T-helper 1 cell (primary cell): Measurements from ENCODE around the gene IYD.
"Not testable (repeated sequence)": the region's sequence is repeated elsewhere in the genome, so short reads cannot be mapped to it uniquely, and the experiment has no call there.

Experiments used
- DNase-seq, 5 donors: peaks; one replicate each; pipeline ENCODE4 v3.0.0-alpha.2; 2012 to 2020

IYD gene

DNA sequence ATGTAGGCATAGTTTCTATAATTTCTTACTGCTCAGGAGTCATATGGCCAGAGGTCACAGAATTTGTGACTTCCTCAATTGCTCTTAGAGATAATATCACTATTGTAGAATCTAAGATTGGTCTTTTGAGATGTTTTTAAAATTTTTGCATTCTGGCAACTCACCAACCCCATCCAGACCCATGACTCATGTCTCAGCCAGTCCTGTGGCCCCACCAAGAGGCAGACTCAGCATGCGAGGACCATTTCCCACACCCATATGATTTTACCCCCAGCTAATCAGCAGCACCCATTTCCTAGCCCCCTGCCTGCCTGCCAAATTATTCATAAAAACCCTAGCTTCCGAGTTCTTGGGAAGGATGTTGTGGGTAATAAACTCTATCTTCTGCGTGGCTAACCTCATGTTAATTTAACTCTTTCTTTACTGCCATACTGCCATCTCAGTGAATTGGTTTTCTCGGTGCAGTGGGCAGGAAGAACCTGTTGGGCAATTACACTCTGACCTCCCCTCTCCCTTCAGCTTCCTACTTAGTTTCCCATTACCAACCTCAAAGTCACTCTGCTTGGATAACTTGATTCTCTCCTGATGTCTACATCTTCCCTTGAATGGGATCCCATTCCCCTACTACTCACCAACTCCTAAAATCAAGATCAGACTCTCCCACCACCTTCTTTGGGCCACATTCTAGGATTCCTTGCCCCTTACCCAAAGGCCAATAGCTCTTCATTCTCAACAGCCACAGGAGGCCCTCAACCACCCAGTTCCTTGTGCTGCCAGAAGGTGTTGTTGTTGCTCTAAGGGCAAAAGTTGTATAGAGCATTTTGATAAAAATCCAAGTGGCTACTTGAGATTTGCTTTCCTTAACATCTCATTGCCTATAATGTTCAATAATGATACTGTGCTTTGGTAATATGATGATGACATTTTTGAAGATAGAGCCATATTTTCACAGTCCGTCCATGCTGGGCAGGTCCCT is 16.2 kb upstream of the IYD start:
- no peak for DNase-seq

DNA sequence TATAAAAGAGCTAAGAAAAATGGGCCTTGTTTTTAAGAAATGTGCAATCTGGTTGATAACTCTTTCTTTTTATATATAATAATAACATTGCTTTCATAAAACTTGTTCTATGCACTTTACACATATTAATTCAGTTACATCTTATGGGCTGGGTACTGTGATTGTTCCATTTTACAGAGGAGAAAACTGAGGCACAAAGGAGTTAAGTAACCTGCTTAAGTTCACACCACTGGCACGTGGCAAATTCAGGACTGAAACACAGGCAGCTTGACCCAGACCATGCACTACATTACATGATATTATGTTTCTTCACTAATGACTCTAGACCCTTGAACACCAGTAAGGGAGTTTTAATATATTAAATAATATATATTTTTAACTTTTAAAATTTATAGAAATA is 15.4 kb upstream of the IYD start:
- DNase-seq = no peak

DNA sequence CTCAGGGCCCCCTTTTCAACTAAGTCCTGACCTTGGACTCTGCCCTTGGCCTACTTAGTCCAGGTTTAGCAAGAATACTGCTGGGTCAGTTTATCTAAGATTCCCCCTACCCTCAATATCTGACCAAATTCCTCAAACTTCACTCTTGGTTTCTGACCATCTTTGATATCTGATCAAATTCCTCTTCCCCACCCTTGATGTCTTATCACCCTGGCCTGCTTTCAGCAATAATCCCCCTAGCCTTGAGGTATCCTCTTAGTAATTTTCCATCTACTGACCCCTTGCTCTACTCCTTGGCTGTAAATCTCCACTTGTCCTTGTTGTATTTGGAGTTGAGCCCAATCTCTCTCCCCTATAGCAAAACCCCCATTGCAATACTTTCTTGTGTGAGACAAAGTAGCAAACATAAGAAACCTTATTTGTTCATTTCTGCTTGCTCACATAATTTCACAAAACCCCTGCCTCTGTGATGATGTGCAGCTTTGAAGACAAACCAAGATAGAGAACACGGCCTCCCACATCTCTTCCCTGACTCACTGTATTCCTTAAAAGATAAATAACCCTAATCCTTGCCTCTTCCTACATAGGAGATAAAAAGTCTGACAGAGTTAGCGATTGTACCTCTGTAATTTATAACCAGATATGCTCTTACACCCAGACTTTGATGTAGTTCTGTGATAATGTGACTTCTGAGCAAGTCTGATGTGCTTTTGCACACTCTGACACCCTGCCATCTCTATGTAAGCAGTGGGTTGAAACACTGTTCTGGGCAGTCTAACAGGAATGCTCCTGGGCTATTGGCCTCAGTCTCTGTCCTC is 13.8 kb upstream of the IYD start:
- DNase-seq = no peak

DNA sequence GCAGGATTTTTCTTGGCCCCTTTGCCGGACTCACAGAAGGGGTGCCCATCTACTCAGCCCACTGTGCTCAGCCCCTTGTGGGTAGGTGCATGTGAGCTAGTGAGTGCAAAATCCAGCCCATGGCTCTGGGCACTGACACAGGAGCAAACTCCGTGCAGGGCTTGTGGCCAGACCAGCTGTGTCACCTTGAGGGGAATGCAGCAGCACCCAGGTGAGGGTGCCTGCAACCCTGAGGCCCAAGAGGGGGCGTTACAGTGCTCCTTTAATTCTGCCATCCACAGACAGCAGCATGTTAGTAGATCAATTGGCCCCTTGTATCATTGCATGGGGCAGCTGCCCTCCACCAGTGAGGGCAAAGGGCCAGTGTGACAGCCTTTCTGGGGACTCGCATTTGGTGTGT is 12.9 kb upstream of the IYD start:
- DNase-seq = no peak

DNA sequence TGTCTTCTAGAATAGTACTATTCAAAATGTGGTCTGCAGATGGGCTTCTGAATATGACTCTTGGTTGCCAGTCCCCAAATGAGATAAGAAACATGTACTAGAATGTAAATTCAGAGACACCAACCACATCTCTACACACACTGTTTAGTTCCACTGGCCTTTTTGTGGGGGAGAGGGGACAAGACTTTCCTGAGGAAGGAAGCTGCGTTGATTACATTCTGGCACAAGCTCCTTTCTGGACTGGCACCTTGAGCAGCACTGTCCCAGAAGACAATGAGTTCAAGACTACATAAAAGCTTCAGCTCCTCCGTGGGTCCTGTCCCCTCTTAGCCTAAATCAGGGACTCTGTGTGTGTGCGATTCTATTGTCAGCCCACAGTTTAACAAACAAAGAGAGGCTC is 6.9 kb upstream of the IYD start:
- DNase-seq = no peak

DNA sequence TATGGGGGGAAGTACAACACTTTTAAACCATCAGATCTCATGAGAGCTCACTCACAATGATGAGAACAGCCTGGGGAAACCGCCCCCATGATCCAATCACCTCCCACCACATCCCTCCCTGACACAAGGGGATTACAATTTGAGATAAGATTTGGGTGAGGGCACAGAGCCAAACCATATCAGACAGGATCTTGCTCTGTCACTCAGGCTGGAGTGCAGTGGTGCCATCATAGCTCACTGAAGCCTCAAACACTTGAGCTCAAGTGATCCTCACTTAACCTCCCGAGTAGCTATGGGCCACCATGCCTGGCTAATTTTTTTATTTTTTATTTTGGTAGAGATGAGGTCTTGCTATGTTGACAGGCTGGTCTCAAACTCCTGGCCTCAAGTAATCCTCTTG is 5.1 kb upstream of the IYD start:
- DNase-seq = no peak

DNA sequence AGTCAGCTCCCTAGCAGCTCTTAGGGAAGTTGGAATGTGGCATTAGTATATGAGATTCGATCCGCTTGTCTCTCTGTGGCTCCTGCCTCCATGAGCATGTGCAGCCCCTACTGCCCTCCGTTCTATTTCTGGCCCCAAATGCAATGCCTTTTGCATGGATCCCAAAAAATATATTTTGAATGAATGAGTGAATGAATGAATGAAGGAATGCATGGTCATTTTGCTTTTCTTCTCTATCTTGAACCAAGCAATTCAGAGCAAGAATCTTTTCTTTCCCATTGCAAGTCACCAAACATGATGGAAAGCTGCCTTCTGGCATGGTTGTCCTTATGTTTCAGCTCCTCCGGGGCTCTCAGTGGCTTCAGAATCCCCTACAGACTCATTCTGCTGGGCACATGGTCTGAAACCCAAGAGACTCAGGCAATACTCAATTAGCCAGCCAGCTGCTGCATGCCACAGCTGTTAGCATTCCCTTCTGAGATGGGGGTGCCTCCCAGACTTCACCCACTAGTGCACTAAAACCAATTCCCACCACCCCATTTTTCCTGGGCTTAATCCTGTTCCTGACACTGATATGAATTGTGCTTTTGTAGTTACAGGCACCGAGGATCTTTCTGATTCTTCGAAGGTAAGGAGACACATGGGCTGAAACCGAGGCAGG is 2.6 kb upstream of the IYD start:
- no peak for DNase-seq

DNA sequence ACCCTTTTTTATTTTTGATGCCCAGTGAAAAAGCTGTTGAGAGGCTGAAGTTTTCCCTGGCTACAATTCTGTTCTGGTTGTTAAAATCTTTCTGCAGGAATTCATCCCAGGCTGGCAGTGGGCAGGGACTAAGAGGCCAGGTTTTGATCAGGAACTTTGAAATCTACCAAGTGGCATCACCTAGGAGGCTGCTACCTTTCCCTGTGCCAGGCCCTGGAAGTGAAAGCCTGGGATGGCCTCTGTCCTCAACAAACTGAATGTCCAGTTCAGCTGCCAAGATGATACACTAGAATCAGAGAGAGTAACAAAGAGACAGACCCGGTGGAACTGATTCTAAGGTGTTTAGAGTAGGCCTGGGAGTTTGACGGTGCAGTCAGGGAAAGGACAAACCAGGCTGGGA is 596 bp downstream of the IYD start:
- no peak for DNase-seq

DNA sequence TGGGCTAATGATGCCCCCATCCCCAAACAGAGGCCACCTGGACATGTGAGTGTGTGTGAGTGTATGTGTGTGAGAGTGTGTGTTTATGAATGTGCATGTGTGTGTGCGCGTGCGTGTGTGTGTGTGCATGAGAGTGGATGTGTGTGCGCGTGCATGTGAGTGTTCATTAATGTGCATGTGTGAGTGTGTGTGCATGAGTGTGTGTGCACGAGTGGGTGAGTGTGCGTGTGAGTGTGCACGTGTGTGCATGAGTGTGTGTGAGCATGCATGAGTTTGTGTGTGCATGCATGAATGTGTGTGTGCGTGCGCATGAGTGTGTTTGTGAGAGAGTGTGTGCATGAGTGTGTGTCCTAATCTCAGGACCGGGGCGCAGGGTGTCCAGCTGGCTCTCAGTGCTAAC is 1.3 kb downstream of the IYD start:
- DNase-seq = no peak

DNA sequence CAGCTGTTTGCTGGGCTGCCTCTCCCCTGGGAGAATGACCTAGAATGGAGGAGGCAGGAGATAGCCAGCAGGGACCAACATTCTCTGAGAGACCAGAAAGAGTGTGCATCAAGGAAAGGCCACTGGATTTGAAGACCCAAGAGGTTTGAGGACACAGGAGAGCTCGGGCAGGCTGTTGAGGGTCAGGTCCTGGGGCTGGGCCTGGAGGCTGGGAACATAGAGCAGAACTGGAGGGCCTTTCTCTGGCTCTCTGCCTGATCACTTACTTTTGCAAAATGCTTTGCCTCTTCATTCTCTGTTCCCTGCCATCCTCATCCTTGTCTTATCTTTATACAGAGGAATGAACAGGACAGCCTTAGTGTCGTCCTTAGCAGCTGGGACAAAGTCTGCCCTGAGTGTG is 2.5 kb downstream of the IYD start:
- DNase-seq = no peak

DNA sequence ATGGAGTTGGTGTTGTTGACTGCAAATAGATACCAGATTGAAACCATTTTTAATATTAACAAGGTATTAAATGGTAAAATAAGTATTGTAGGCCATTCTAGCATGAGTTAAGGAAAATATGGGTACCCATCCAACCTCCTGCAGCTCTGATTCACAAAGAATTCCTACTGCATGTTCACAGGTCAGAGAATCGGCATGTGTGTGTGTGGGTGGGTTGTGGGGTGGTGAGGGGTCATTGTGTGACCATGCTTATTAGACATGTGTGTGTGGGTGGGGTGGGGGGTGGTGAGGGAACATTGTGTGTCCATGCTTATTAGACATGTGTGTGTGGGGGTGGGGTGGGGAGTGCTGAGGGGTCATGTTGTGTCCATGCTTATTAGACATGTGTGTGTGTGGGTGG is 3.2 kb downstream of the IYD start:
- no peak for DNase-seq

DNA sequence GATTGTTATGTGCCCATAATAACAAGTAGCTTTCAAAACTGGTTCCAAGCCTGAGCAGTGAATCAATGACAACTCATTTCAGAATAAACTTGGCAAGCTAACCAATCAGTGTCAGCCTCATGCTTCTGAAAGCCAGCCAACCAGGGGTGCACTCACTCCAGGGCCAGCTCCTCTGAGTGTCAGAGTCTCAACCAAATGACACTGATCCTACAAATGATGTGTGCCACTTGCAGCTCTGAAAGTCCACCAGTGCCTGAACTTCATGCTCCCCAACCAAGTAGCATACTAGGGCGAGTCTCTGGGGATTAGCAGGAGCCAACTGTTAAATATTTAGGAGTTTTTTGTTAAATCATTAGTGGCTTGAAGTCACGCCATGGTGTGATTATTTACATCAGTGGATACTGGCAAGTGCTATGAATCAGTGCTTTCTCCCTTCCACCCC is 4.5 kb downstream of the IYD start:
- DNase-seq = no peak

DNA sequence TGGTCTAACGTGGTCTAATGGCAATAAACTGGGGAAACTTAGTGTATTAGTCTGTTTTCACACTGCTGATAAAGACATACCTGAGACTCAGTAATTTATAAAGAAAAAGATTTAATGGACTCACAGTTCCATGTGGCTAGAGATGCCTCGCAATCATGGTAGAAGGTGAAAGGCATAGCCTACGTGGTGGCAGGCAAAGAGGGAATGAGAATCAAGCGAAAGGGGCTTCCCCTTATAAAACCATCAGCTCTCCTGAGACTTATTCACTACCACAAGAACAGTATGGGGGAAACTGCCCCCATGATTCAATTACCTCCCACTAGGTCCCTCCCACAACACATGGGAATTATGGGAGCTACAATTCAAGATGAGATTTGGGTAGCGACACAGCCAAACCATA is 5.5 kb downstream of the IYD start:
- DNase-seq = not testable (repeated sequence)

DNA sequence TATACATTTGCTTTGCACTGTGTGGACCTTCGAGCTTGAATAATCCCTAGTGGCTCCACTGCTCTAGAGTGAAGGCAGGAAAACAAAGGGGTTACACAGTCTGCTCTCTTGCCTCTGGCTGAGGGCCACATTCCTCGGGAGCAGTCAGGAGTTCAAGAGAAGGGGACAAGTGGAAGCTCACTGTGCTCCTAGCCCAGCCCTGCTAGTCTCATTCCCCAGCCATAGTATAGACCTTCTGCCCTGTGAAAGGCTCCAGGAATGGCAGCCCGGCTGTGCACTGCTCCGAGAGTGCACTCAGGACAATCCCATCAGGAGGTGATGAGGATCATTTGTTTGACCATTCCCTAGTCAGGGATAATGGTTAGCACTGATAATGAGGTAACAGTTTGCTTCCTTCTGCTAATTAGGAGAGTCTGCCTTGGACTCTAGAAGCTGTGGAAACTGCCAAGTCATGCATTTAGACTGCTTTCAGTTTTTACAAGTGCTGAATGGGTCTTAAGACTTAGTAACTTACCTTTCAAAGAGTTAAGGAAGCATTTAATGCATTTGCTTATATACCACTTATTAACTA is 8.5 kb downstream of the IYD start:
- DNase-seq = no peak

DNA sequence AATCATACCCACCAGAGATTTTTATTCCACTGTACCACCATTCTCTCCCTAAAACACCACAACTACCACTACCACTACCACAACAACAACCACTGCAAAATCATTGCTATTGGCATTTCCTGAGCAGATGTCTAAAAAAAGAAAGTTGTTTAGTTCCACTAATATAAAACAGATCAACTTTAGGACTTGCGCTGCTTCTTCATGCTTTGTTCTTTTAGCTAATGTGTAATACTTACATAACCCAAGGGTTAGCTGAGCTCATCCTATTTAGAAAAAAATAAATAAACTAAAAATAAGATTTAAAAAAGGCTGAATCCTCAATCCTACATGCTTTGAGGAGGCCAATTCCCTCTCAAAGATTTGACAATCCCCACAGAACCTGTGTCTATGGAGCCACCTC is 11.4 kb downstream of the IYD start:
- DNase-seq = no peak

DNA sequence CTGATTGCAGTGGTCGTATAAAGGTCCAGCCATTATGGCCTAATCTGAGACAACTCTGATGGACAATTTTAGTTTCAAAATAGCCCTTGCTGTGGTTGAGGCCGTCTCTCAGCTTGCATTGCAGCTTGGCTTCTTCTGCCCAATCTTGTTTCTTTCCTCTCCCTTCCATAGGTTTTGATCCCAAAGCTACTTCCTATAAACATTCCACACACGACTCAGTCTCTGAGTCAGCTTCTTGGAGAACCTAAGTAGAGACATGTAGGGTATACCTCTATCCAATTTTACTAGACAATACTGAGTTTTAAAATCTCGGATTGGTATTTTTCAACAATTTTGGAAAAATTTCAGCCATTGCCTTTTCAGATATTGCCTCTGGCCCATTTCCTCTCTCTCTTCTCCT is 13.4 kb downstream of the IYD start:
- no peak for DNase-seq

DNA sequence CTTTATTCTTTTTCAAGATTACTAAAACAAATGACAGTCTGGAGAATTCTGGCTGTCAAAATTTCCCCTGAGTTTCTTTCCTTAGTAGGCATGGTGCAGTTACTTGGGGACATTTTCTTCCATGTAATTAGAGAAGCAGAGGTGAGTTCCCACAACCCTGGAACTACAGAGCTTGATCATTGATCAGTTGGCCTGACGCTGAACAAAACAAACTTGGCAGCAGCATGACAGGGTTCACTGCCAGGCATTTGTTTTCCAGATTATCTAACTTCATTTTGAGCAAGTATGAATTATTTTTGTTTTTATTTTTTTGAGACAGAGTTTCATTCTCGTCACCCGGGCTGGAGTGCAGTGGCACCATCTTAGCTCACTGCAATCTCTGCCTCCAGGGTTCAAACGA is 22.6 kb downstream of the IYD start:
- DNase-seq = no peak

DNA sequence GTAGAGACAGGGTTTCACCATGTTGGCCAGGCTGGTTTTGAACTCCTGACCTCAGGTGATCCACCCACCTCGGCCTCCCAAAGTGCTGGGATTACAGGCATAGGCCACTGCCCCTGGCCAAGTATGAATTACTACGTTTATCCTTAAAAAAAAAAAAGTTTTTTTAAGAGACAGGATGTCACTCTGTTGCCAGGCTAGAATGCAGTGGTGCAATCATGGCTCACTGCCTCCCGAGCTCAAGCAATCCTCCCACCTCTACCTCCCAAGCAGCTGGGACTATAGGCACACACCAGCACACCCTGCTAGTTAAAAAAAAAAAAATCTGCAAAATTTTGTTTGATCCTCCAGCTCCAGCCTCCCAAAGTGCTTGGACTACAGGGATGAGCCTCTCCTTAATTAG is 23.1 kb downstream of the IYD start:
- no peak for DNase-seq

DNA sequence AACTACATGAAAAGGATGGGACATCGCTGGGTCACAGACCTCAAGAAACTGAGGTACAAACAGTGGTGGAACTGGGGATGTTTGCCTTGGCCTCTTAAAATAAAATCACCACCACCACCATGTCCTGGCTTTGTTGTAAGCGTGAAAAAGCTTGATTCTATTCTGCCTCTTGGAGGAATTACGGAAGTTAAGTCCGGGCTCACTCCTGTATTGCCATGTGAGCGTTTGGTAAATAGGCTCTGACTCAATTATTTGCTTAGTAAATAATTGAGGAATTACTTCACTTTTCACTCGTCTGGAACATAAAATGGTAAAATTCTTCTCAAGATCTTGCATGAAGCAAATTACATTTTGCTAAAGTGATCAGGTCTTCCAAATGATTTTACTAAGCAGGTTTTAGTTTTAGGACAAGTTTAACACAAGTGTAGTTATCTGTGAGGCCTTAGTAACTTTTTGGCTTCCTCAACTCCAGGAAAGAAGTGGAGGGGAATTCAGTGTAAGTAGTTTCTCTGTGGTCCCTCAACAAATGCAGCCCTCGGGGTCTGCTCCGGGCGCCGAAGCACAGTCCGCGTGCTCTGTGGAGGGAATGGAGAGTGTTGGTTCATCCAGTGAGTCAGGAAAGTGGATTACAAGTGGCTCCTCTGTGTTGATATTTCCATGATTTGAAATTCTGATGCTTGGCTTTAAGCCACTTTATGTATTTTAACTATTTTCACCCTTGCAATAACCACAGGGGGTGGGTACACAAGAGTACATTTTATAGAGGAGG is 23.8 kb downstream of the IYD start:
- DNase-seq = no peak

DNA sequence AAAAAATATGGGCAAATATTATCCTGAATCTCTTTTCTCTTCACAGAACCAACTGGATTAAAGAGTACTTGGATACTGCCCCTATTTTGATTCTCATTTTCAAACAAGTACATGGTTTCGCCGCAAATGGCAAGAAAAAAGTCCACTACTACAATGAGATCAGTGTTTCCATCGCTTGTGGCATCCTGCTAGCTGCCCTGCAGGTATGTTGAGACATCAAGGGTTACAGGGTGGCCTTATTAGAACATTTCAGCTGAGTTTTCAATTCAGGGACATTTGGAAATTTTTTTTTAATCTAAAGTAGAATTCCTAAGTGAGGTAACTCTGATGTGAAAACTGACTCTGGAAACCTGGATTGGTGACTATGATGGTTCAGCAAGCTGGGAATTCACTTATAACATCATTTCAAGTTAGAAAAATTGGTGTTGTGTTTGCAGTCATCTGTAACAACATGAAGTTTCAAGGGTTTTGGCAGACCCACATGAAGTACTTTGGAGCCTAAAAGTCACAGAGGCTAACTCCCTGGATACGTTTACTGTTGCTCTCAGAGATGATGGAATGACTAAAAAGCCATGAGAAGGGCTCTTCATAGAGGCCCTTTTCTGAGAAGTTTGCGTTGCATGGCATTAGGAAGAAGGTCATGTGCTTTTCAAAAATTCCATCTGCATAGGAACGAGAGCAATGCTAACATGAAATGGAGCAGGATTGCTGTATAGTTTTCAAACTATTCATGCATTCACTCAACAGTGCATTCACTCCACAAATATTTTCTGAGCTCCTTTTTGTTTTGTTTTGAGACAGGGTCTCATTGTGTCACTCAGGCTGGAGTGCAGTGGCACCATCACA is 25.5 kb downstream of the IYD start:
- DNase-seq = no peak

DNA sequence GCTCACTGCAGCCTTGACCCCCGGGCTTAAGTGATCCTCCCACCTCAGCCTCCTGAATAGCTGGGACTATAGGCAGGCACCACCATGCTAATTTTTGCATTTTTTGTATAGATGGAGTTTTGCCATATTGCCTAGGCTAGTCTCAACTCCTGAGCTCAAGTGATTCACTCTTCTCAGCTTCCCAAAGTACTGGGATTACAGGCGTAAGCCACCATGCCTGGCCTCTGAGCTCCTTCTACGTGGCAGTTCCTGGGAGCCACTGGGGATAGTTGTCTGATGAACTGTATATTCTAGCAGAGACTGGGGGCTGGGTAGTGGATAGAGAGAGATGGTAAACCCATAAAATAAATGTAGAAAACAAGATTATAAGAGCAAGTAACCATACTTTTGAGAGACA is 26.1 kb downstream of the IYD start:
- DNase-seq = no peak
